Prostate gland (tissue), 2 donors: ENCODE results near the gene NDUFC2.

ENCODE experiments used
- CTCF ChIP-seq, 4 experiments: fragments of 200-600 bp in 2 of 4; fragments of 450-650 bp in 2 of 4; sonication (generic) in 2 of 4; IDR thresholded peaks; 1 replicate in 3 of 4; 2 replicates in 1 of 4; pipeline ENCODE4 v1.5.1; 2016 to 2019; ENCODE audit warnings: antibody characterized with exemption in 4 of 4, mild to moderate bottlenecking in 2 of 4, moderate library complexity in 2 of 4
- POLR2A ChIP-seq: fragments of 450-650 bp; IDR thresholded peaks from one replicate; pipeline ENCODE4 v1.6.1; 2016; ENCODE audit warnings: antibody characterized with exemption, mild to moderate bottlenecking

GRCh38 chr11:78057462-78058055 lies 22.1 kb downstream of the NDUFC2 start:
- TF ChIP-seq CTCF (IDR thresholded peaks at IDR 0.05) (no peak), POLR2A (no peak)
